Kidney (tissue), 14 donors: ENCODE measurements around the gene ABHD2. TPM values are rescaled to one million over a fixed set of nuclear protein-coding genes. Genes with fewer than 3 reads are reported as not detected.
A peak's percentile ranks its signal among the peaks of the same experiment; 100 is the strongest.

Experiments used
- DNase-seq, 5 donors: peaks; one replicate each; pipeline ENCODE4 v3.0.0-alpha.2; 2013 to 2020
- FAIRE-seq: peaks from 2 replicates; lab custom pipeline; 2012; peaks lifted over from hg19 to GRCh38; lab: Jason Lieb, UNC
- H3K27ac ChIP-seq, 2 donors: one replicate each; pipeline ENCODE4 v1.7.0; 2013; ENCODE audit warnings: low read depth in 2 of 2, low read length in 2 of 2, inconsistent platforms in 1 of 2
- H3K27me3 ChIP-seq: one replicate; pipeline ENCODE4 v1.7.1; 2013; ENCODE audit warnings: low read length, inconsistent platforms; ENCODE audit not compliant: control insufficient read depth, insufficient read depth
- H3K36me3 ChIP-seq, 3 donors: one replicate each; pipeline versions ENCODE4 v1.7.0 to v1.7.1; 2013; ENCODE audit warnings: low read length in 3 of 3, control low read depth in 1 of 3, inconsistent platforms in 1 of 3; ENCODE audit not compliant: insufficient read depth in 3 of 3, control insufficient read depth in 2 of 3
- H3K4me1 ChIP-seq, 3 donors: one replicate each; pipeline versions ENCODE4 v1.7.0 to v1.7.1; 2013; ENCODE audit warnings: low read length in 3 of 3, inconsistent platforms in 1 of 3, low read depth in 1 of 3; ENCODE audit not compliant: control insufficient read depth in 2 of 3, insufficient read depth in 2 of 3
- H3K4me3 ChIP-seq, 3 donors: one replicate each; pipeline versions ENCODE4 v1.7.0 to v1.8.1; 2013; ENCODE audit warnings: low read length in 3 of 3, control low read depth in 1 of 3, inconsistent platforms in 1 of 3
- H3K9ac ChIP-seq, 3 donors: one replicate each; pipeline versions ENCODE4 v1.7.0 to v1.7.1; 2013; ENCODE audit warnings: low read length in 3 of 3, control low read depth in 1 of 3, inconsistent platforms in 1 of 3
- H3K9me3 ChIP-seq, 3 donors: one replicate each; pipeline versions ENCODE4 v1.7.0 to v1.7.1; 2013; ENCODE audit warnings: low read length in 3 of 3, control low read depth in 1 of 3, inconsistent platforms in 1 of 3; ENCODE audit not compliant: control insufficient read depth in 2 of 3, insufficient read depth in 1 of 3
- intact Hi-C: fragments of 100-400 bp; cut with DNase I; formaldehyde crosslinking; loops from one replicate; pipeline ENCODE4 v1.11.1; 2022
- polyA plus RNA-seq: library from polyadenylated mRNA; stranded (reverse); fragments of 350-450 nt; fragmentation: Illumina TruSeq; extraction: RNeasy Lipid Tissue Mini Kit (QIAGEN cat#74804); gene quantifications from one replicate; pipeline ENCODE4 v1.2.3, GENCODE V29; 2014; ENCODE audit warnings: low read depth, low replicate concordance; ENCODE audit not compliant: insufficient read depth
- total RNA-seq: library from RNA; stranded (reverse); fragmentation: NEBNext Ultra II Directional; extraction: Animal tissue kit (Norgen Biotek cat#: 25700); gene quantifications from one replicate; pipeline ENCODE4 v1.2.1, GENCODE V29; 2021
- TF ChIP-seq, protein P1 (sequence below): IDR thresholded peaks from 3 replicates; pipeline ENCODE4 v1.5.1; 2012; ENCODE audit warnings: mild to moderate bottlenecking, moderate library complexity, borderline replicate concordance; ENCODE audit not compliant: insufficient read depth; ENCODE audit errors: extremely low read depth
- donor health status: control.
- donor health status: control.
- donor health status: control.
- donor health status: control.
- donor health status: control.
- donor health status: DM: yes; HTN: yes; CAD: no.
- donor health status: Normal renal cell carcinoma (clear cell type).

Gene ABHD2
- total and polyA plus RNA-seq, 2 donors from 2014 or later, result 13.3 to 123 TPM

GRCh38 chr15:89149501-89150101 is 61.3 kb downstream of the ABHD2 start:
- Histone ChIP-seq H3K36me3 (no peaks in the 10 kb centered on the region), H3K27me3 (no peaks in the 10 kb centered on the region), H3K4me1 (peaks cover 0 to 6% (median 0%) of the 10 kb centered on the region in 3 donors), H3K9ac (no peak overlapping the region), H3K4me3 (no peak overlapping the region), H3K9me3 (no peaks in the 10 kb centered on the region), H3K27ac (no peak overlapping the region)
- no peak for DNase-seq
- TF ChIP-seq, protein P1, sequence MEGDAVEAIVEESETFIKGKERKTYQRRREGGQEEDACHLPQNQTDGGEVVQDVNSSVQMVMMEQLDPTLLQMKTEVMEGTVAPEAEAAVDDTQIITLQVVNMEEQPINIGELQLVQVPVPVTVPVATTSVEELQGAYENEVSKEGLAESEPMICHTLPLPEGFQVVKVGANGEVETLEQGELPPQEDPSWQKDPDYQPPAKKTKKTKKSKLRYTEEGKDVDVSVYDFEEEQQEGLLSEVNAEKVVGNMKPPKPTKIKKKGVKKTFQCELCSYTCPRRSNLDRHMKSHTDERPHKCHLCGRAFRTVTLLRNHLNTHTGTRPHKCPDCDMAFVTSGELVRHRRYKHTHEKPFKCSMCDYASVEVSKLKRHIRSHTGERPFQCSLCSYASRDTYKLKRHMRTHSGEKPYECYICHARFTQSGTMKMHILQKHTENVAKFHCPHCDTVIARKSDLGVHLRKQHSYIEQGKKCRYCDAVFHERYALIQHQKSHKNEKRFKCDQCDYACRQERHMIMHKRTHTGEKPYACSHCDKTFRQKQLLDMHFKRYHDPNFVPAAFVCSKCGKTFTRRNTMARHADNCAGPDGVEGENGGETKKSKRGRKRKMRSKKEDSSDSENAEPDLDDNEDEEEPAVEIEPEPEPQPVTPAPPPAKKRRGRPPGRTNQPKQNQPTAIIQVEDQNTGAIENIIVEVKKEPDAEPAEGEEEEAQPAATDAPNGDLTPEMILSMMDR, result no peak
- intact Hi-C loops, result no loop called here
- FAIRE-seq, result no peak

GRCh38 chr15:89150287-89150686 is 62.0 kb downstream of the ABHD2 start:
- H3K27me3 ChIP-seq, result no peaks in the 10 kb centered on the region

GRCh38 chr15:89150762-89151664 is 62.8 kb downstream of the ABHD2 start:
- peak in 2 of 5 donors; percentile 55 to 89 for DNase-seq
- Histone ChIP-seq H3K27ac (no peak overlapping the region), H3K36me3 (peaks cover 3 to 9% (median 5%) of the 10 kb centered on the region in 3 donors), H3K4me3 (no peak overlapping the region), H3K9me3 (no peaks in the 10 kb centered on the region), H3K9ac (no peak overlapping the region), H3K4me1 (peaks cover 0 to 6% (median 0%) of the 10 kb centered on the region in 3 donors), H3K27me3 (no peaks in the 10 kb centered on the region)
- no peak for FAIRE-seq
- intact Hi-C loops, result no loop called here
- TF ChIP-seq, protein P1, result no peak

More at GRCh38 chr15:89150287-89150686, 62.0 kb downstream of the ABHD2 start:
- intact Hi-C loops, result no loop called here
- TF ChIP-seq, protein P1, result no peak
- DNase-seq, result no peak
- Histone ChIP-seq H3K4me3 (no peak overlapping the region), H3K36me3 (peaks cover 0 to 3% (median 1%) of the 10 kb centered on the region in 3 donors), H3K27ac (no peak overlapping the region), H3K4me1 (peaks cover 0 to 6% (median 0%) of the 10 kb centered on the region in 3 donors), H3K9ac (no peak overlapping the region), H3K9me3 (no peaks in the 10 kb centered on the region)
- FAIRE-seq, result no peak
